HAP-1 (cell line): Measurements from ENCODE around the gene UBE2J1.
"Not testable (repeated sequence)": the region's sequence is repeated elsewhere in the genome, so short reads cannot be mapped to it uniquely, and the experiment has no call there.

ENCODE experiments used
- DNase-seq, 2 experiments: peaks; one replicate each; pipeline ENCODE4 v3.0.0-alpha.2; 2016 to 2020; ENCODE audit warnings: low spot score in 2 of 2
- H3K27me3 ChIP-seq: fragments of 250-450 bp; sonication (Bioruptor Pico); 2 replicates; pipeline ENCODE4 v1.5.1; 2020; ENCODE audit warnings: low read depth, mild to moderate bottlenecking, moderate library complexity
- H3K36me3 ChIP-seq: fragments of 250-450 bp; sonication (Bioruptor Pico); replicated peaks from 2 replicates; pipeline ENCODE4 v1.5.1; 2020; ENCODE audit warnings: mild to moderate bottlenecking
- H3K4me1 ChIP-seq: fragments of 250-450 bp; sonication (Bioruptor Pico); 2 replicates; pipeline ENCODE4 v1.5.1; 2020; ENCODE audit warnings: mild to moderate bottlenecking
- H3K4me3 ChIP-seq: fragments of 250-450 bp; sonication (Bioruptor Pico); 2 replicates; pipeline ENCODE4 v1.5.1; 2020; ENCODE audit warnings: mild to moderate bottlenecking, moderate library complexity
- H3K9me3 ChIP-seq: fragments of 250-450 bp; sonication (Bioruptor Pico); 2 replicates; pipeline ENCODE4 v1.5.1; 2020; ENCODE audit warnings: mild to moderate bottlenecking, moderate library complexity
- in situ Hi-C: fragments of 300-500 bp; cut with MboI; formaldehyde crosslinking; loops from 3 replicates; pipeline ENCODE4 v1.14.3; 2020; ENCODE audit warnings: low sequenced_read_pairs, inconsistent platforms, mixed read lengths

The UBE2J1 gene, protein sequence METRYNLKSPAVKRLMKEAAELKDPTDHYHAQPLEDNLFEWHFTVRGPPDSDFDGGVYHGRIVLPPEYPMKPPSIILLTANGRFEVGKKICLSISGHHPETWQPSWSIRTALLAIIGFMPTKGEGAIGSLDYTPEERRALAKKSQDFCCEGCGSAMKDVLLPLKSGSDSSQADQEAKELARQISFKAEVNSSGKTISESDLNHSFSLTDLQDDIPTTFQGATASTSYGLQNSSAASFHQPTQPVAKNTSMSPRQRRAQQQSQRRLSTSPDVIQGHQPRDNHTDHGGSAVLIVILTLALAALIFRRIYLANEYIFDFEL

DNA sequence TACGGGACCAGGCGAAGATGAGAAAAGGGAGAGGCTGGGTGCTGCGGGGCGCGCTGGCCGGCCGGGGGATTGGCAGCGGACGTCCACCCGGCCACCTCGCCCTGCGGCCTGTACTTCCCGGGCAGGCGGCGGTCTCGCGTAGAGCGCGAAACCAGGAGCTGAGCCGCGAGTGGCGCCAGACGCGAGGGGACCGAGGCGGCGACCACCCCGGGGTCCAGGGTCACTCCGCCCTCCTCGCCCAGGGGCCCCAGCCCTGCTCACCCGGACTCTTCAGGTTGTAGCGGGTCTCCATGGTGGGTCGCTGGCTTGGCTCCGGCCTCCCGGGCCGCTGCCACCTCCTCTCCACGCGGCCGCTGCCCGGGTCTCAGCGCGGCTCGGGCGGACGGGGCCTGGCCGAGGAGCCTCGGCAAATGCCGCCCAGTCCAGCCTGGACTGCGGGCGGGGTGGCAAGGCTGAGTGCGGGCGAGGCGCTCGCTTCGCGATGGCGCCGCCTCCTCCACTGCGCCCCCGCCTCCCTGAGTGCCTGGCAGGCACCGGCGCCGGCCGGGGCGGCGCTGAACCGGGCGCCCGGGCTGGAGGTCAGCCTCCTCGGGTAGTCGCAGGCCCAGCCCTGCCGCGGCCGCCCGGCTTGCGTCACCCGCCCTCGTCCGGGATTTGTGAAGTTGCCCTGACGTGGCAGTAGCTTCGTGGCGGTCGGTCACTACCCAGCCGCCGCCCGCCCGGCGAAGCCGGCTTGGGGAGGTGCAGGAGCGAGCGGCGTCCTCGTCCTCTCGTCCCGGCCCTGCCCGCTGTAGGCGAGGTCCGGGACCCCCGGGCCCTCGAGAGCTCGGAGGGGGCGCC is at the start of gene UBE2J1:
Gene UBE2J1, minus strand, starts transcription at position 445 of the 840 bp plus-strand sequence. Its CDS starts 153 bp downstream, at position 292.
- in situ Hi-C loops = no loop called here
- H3K4me3 ChIP-seq = peak within 1 kb of the TSS; percentile 61
- H3K9me3 ChIP-seq = no peaks in the 10 kb centered on the region
- peak; percentile 50 to 83 for DNase-seq
- no peaks in the 10 kb centered on the region for H3K27me3 ChIP-seq
- peaks cover 30% of the 10 kb centered on the region for H3K4me1 ChIP-seq
- no peaks in the 10 kb centered on the region for H3K36me3 ChIP-seq

DNA sequence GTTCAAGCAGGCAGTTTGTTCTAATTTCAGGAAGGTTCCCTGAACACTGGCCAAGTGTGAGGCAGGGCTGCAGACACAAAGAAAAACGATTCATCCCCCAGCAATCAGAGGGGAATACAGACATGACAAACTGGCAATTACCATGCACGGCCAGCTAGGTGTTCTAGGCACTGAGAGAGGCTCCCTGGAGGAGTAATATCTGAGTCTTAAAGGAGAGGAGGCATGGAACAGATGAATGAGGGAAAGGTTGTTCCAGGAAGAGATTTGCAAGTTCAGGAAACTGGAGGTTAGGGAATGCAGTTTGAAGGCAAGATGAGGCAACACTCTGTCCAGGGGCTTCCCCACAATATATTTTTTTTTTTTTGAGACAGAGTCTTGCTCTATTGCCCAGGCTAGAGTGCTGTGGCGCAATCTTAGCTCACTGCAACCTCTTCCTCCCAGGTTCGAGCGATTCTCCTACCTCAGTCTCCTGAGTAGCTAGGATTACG is 48.4 kb upstream of the UBE2J1 start:
- H3K27me3 ChIP-seq = no peaks in the 10 kb centered on the region
- H3K4me3 ChIP-seq = no peak overlapping the region
- no peaks in the 10 kb centered on the region for H3K36me3 ChIP-seq
- no peaks in the 10 kb centered on the region for H3K9me3 ChIP-seq
- in situ Hi-C loops = no loop called here
- DNase-seq = no peak
- H3K4me1 ChIP-seq = peaks cover 24% of the 10 kb centered on the region

DNA sequence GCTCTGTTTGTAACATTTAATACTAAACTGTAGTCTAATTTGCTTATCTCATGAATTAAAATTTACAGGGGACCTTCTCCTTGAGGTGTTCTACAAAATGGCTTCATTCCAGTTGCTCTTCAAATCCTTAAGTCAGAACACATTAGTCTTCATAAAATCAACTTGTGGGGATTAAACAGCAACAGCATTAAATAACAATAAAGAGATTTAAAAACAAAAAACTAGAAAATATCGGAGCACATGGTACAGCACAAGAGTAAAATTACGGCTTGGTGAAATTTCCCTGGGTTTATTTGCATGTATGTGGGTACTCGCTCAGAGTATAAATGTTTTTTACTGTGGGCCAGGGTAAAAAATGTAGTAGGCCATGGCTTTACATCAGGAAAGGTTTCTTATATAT is 47.5 kb upstream of the UBE2J1 start:
- in situ Hi-C loops = no loop called here
- peak in 1 of 2 experiments; percentile 61 for DNase-seq
- H3K27me3 ChIP-seq = no peaks in the 10 kb centered on the region
- peaks cover 18% of the 10 kb centered on the region for H3K4me1 ChIP-seq
- H3K36me3 ChIP-seq = no peaks in the 10 kb centered on the region
- no peaks in the 10 kb centered on the region for H3K9me3 ChIP-seq
- H3K4me3 ChIP-seq = no peak overlapping the region

DNA sequence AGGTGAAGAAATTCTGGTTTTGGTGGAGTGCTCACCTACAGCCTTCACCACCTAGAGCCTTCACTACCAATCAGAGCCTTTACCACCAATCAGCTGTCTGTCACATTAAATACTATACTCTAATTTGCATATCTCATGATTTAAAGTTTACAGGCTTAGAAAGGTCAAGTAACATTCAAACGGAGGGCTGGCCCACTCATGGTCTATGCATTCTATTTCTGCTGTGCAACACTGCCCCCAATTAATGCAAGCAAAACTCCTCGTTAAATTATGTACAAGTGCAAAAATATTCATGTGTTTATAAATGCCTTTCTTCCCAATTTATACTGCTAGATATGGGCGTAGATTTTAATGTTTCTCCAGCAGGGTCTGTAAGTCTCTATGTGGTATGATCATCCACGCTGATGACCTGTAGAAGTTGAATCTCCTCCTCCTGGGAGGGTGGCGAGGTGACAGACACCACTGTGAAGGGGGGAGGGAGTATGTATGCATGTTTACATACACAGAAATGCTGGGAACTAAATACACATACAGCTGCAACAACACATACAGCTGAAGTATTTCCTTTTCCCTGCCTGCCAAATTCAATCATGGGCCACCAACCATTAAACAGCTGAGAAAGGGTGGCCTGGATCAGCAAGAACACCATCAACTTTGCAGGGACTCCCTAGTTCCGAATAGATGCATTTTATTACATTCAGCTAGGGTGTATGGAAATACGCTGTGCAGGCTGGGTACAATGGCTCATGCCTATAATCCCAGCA is 46.4 kb upstream of the UBE2J1 start:
- no peaks in the 10 kb centered on the region for H3K36me3 ChIP-seq
- H3K9me3 ChIP-seq = no peaks in the 10 kb centered on the region
- H3K4me3 ChIP-seq = no peak overlapping the region
- no peak for DNase-seq
- in situ Hi-C loops = no loop called here
- H3K4me1 ChIP-seq = peaks cover 18% of the 10 kb centered on the region
- H3K27me3 ChIP-seq = no peaks in the 10 kb centered on the region

DNA sequence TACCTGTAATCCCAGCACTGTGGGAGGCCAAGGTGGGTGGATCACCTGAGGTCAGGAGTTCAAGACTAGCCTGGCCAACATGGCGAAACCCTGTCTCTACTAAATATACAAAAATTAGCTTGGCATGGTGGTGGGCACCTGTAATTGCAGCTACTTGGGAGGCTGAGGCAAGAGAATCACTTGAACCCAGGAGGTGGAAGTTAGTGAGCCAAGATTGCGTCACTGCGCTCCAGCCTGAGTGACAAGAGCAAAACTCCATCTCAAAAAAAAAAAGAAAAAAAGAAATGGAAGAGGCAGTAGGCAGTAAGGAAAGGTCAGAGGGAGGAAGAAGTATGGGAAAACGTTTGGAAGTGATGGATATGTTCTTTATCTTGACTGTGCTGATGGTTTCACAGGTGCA is 45.4 kb upstream of the UBE2J1 start:
- in situ Hi-C loops, H3K4me3 ChIP-seq, H3K36me3 ChIP-seq, H3K9me3 ChIP-seq, H3K27me3 ChIP-seq, DNase-seq: not testable (repeated sequence)
- peaks cover 18% of the 10 kb centered on the region for H3K4me1 ChIP-seq

DNA sequence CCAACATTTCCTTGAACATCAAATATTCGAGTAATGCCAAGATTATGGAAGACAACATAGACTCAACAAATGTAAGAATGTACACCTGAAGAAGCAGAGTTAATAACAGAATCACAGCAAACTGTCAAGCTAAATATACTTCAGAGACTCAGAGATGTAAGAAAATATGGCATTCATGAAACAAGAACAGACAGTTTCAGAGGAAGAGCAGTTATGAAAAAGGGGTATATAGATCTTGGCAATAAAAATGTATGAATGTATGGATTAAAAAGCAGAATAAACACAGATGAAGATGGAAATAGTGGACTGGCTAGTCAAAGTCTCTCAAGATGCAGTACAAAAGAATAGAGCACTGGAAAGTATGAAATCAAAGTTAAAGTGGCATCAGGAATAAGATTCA is 41.1 kb upstream of the UBE2J1 start:
- DNase-seq = no peak
- Histone ChIP-seq H3K27me3 (no peaks in the 10 kb centered on the region), H3K9me3 (no peaks in the 10 kb centered on the region), H3K36me3 (0 out of 2 replicates have a peak, but pooled peaks cover 3% of the 10 kb centered on the region), H3K4me1 (no peaks in the 10 kb centered on the region), H3K4me3 (no peak overlapping the region)
- in situ Hi-C loops = no loop called here

DNA sequence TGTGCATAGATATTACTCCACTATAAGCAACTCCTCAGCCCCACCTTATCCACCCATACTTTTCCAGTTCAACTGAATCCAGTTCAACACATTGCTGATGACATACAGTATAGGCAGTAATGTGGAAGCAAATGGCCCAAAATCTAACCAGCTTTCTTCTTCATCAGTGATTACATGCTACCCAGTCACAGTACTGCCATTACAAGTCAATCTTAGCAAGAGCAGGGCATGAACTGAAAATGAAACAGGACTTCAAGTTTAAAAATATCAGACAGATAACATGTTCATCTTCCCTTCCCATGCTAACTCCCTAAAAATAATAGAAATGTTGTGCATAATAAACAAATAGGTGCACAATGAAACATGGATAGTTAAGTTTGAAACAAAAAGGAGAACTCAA is 40.3 kb upstream of the UBE2J1 start:
- Histone ChIP-seq H3K27me3 (no peaks in the 10 kb centered on the region), H3K4me3 (no peak overlapping the region), H3K4me1 (no peaks in the 10 kb centered on the region), H3K36me3 (0 out of 2 replicates have a peak, but pooled peaks cover 3% of the 10 kb centered on the region), H3K9me3 (no peaks in the 10 kb centered on the region)
- no peak for DNase-seq
- in situ Hi-C loops = no loop called here

DNA sequence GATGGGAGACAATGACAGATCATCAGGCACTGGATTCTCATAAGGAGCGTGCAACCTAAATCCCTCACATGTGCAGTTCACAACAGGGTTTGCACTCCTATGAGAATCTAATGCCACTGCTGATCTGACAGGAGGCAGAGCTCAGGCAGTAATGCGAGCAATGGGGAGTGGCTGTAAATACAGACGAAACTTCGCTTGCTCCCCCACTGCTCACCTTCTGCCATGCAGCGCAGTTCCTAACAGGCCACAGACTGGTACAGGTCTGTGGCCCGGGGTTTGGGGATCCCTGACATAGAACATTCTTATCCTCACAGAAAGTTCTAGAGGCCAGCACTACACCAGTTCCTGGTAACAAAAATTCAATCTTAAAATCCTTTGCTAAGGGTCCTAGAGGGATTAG is 36.3 kb upstream of the UBE2J1 start:
- DNase-seq = no peak
- Histone ChIP-seq H3K27me3 (no peaks in the 10 kb centered on the region), H3K4me3 (no peak overlapping the region), H3K36me3 (peaks cover 13% of the 10 kb centered on the region; the same call in 1 of the 2 replicates), H3K9me3 (no peaks in the 10 kb centered on the region), H3K4me1 (peaks cover 8% of the 10 kb centered on the region)
- in situ Hi-C loops = no loop called here

DNA sequence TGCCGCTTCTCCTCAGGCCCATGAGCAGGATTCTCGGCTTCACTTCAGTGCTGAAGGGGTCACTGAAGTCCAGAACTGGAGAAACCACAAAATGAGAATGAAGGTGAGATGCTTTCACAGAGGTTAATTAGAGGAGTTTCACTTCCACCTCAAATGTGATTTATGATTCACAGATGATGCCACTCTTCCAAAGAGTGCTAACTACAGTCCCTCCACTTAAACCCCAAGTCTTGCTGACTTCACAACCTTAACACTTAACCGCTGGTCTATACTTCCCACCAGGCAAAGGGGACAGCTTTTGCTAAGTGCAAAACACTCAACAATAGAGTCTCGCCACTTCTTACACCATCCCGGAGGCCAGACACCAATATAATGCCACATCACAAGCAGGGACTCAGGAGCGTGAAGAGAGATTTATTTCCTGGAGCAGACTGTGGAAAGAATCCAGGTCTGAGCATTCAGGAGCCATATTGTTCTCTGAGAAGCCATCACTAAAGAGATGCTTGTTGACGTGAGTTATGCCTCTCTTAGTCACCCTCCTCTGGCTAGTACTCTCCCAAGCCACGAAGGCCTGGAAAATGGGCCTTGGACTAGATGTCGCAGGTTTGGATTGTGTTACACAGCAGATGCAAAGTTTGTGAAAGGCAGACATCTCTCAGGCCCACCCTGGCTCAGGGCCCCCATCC is 35.1 kb upstream of the UBE2J1 start:
- H3K4me3 ChIP-seq = no peak overlapping the region
- H3K27me3 ChIP-seq = no peaks in the 10 kb centered on the region
- peaks cover 13% of the 10 kb centered on the region; the same call in 1 of the 2 replicates for H3K36me3 ChIP-seq
- no peak for DNase-seq
- in situ Hi-C loops = no loop called here
- H3K9me3 ChIP-seq = no peaks in the 10 kb centered on the region
- peaks cover 8% of the 10 kb centered on the region for H3K4me1 ChIP-seq

DNA sequence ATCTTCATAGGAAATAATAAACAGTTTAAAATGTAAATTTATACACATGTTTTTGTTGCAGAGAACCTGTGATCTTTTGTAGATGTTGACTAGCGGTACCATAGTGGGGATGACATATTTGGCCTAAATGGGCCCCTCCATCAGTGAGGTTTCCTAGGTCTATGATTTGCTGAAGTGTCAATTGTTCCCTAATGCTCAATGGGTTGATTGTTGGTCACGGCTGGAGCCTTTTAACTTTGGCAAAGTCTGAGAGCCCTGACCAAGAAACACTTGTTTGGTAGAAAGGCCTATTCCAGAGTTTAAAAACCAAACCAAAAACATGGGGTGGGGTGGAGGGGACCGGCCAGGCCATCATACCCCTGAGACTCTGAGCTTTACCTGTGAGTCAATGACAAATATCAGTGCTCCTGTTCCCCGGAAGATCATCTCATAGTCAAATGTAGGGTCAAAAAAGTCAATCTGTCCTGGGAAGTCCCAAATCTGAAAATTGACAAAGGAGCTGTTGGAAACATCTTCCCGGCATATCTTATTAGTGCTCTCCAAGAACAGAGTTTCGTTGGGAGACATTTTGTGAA is 34.5 kb upstream of the UBE2J1 start:
- no peak for DNase-seq
- Histone ChIP-seq H3K4me1 (peaks cover 8% of the 10 kb centered on the region), H3K36me3 (peaks cover 13% of the 10 kb centered on the region; the same call in 1 of the 2 replicates), H3K4me3 (no peak overlapping the region), H3K9me3 (no peaks in the 10 kb centered on the region), H3K27me3 (no peaks in the 10 kb centered on the region)
- in situ Hi-C loops = no loop called here

DNA sequence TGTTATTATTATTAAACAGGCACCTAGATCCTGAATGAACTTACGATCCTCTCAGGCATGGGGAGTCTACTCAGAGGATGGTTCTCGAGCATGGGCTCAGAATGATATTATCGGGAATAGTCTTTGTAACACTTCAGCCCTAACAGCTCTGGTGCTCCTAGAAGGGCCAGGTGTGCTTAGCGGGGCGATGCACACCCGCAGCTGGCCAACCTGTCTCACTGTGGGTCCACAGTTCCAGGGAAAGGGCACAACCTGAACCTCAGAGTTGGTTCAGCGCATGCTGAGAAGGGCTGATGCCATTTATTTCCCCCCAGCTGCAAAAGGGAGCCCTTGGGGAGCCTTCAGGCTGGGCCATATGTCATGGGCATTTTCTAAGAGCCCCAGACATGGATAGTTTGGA is 33.3 kb upstream of the UBE2J1 start:
- Histone ChIP-seq H3K9me3 (no peaks in the 10 kb centered on the region), H3K4me1 (peaks cover 8% of the 10 kb centered on the region), H3K27me3 (no peaks in the 10 kb centered on the region), H3K4me3 (no peak overlapping the region), H3K36me3 (peaks cover 13% of the 10 kb centered on the region; the same call in 1 of the 2 replicates)
- in situ Hi-C loops = no loop called here
- no peak for DNase-seq

DNA sequence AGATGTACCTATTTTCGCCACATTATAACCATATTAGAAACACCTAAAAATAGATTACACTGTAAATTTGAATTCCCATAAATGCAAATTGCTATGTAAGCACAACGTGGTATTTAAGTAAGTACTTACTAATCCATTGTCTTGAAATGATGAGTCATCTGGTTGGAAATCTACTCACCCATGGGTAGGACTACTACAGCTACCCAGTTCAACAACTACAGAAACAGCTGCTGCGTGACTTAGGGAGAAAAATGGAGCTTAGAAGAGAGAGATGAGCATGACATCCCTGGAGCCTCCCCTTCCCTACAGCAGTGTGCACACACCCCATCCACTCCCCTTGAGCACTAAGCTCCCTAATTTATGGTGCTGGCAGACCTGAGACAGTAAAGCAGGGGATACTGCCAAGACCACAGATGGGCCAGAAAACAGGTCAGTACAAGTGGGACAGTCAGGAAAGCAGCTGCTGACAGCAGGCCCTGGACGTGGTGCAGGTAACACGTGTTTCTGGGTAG is 32.7 kb upstream of the UBE2J1 start:
- Histone ChIP-seq H3K9me3 (no peaks in the 10 kb centered on the region), H3K4me3 (no peak overlapping the region), H3K4me1 (peaks cover 8% of the 10 kb centered on the region), H3K36me3 (peaks cover 13% of the 10 kb centered on the region; the same call in 1 of the 2 replicates), H3K27me3 (no peaks in the 10 kb centered on the region)
- in situ Hi-C loops = no loop called here
- no peak for DNase-seq

DNA sequence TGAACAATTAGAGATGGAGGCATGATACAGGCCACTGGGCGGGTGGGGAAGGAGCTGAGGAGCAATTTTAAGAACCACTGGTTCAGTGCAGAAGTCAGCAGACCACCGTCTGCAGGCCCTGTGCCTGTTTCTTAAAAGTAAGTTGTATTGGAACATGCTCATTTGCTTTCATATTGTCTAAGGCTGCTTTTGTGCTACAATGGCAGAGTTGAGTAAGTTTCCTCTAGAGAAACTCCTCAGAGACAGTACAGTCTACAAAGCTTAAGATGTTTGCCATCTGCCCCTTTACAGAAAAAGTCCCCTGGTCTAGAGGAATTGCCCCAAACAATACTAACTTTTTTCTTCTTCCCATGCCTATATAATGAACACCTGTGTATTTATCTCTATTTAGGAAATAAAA is 28.5 kb upstream of the UBE2J1 start:
- no peak for DNase-seq
- in situ Hi-C loops = no loop called here
- Histone ChIP-seq H3K9me3 (no peaks in the 10 kb centered on the region), H3K27me3 (no peaks in the 10 kb centered on the region), H3K4me3 (no peak overlapping the region), H3K36me3 (peaks cover 21% of the 10 kb centered on the region), H3K4me1 (peaks cover 16% of the 10 kb centered on the region)
